Breast epithelium (tissue), 3 donors: ENCODE data around the gene ACTRT2.

Source experiments
- POLR2A ChIP-seq: fragments of 450-650 bp; IDR thresholded peaks from one replicate; pipeline ENCODE4 v1.6.1; 2016; ENCODE audit warnings: antibody characterized with exemption, mild to moderate bottlenecking, moderate library complexity
- TF ChIP-seq, protein P1 (sequence below), 3 donors: fragments of 450-650 bp; IDR thresholded peaks; one replicate each; pipeline ENCODE4 v1.5.1; 2016 to 2017; ENCODE audit warnings: antibody characterized with exemption in 3 of 3, mild to moderate bottlenecking in 3 of 3, moderate library complexity in 3 of 3

DNA sequence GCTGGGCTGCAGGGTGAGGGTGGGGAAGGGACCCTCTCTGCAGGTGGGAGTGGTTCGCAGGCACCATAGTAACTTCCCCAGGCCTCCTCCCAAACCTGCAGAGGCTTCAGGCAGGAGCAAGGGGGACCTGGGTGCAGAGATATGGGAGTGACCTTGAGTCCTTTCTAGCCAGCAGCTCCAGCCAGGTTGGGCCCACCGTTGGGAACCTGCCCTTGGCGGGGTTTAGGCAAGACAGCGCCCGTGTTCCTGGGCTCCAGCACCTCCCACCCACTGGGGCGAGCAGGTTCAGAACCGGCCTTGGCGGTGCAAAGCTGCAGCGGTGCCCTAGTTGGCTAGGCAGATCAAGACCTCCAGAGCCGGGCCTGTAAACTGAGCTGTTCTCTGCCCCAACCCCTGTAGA, 45.6 kb downstream of the ACTRT2 start:
- TF ChIP-seq POLR2A: no peak
- TF ChIP-seq, protein P1, sequence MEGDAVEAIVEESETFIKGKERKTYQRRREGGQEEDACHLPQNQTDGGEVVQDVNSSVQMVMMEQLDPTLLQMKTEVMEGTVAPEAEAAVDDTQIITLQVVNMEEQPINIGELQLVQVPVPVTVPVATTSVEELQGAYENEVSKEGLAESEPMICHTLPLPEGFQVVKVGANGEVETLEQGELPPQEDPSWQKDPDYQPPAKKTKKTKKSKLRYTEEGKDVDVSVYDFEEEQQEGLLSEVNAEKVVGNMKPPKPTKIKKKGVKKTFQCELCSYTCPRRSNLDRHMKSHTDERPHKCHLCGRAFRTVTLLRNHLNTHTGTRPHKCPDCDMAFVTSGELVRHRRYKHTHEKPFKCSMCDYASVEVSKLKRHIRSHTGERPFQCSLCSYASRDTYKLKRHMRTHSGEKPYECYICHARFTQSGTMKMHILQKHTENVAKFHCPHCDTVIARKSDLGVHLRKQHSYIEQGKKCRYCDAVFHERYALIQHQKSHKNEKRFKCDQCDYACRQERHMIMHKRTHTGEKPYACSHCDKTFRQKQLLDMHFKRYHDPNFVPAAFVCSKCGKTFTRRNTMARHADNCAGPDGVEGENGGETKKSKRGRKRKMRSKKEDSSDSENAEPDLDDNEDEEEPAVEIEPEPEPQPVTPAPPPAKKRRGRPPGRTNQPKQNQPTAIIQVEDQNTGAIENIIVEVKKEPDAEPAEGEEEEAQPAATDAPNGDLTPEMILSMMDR (IDR thresholded peaks at IDR 0.05): no peak
